ENCODE results near the gene NSF.
"Not testable (repeated sequence)": the region's sequence is repeated elsewhere in the genome, so short reads cannot be mapped to it uniquely, and the experiment has no call there.

DNA sequence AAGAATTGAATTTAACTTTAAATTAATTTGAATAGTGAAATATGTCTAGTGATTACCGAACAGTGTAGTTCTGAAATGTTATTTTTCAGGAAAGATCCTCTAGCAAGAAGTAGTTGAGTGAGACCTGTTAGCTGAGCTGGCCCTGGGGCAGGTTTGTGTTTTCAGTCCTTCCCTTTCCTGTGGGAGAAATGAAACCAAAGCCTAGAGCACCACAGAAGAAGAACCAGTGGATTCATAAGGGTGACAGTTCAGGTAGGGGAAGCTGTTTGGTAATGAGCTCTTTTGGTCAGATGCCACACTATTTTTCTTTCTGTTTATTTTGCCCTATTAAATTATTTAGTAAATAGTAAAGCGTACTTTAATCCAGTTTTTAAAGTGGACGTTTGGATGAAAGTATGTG lies 26.7 kb downstream of the NSF start:
- TF ChIP-seq, protein P1, sequence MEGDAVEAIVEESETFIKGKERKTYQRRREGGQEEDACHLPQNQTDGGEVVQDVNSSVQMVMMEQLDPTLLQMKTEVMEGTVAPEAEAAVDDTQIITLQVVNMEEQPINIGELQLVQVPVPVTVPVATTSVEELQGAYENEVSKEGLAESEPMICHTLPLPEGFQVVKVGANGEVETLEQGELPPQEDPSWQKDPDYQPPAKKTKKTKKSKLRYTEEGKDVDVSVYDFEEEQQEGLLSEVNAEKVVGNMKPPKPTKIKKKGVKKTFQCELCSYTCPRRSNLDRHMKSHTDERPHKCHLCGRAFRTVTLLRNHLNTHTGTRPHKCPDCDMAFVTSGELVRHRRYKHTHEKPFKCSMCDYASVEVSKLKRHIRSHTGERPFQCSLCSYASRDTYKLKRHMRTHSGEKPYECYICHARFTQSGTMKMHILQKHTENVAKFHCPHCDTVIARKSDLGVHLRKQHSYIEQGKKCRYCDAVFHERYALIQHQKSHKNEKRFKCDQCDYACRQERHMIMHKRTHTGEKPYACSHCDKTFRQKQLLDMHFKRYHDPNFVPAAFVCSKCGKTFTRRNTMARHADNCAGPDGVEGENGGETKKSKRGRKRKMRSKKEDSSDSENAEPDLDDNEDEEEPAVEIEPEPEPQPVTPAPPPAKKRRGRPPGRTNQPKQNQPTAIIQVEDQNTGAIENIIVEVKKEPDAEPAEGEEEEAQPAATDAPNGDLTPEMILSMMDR (IDR thresholded peaks at IDR 0.05), result not testable (repeated sequence)
- TF ChIP-seq POLR2A (IDR thresholded peaks at IDR 0.05), result not testable (repeated sequence)
